GM21528 (cell line): ENCODE data around the gene TRPT1.
A peak's percentile ranks its signal among the peaks of the same experiment; 100 is the strongest.

ENCODE experiments used
- ATAC-seq: cut with Tn5 transposase; IDR thresholded peaks from one replicate; pipeline ENCODE4 v1.9.1; 2021; ENCODE audit warnings: mild to moderate bottlenecking, moderate library complexity; ENCODE audit not compliant: unreplicated experiment, low FRiP score

TRPT1 gene, protein sequence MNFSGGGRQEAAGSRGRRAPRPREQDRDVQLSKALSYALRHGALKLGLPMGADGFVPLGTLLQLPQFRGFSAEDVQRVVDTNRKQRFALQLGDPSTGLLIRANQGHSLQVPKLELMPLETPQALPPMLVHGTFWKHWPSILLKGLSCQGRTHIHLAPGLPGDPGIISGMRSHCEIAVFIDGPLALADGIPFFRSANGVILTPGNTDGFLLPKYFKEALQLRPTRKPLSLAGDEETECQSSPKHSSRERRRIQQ

DNA sequence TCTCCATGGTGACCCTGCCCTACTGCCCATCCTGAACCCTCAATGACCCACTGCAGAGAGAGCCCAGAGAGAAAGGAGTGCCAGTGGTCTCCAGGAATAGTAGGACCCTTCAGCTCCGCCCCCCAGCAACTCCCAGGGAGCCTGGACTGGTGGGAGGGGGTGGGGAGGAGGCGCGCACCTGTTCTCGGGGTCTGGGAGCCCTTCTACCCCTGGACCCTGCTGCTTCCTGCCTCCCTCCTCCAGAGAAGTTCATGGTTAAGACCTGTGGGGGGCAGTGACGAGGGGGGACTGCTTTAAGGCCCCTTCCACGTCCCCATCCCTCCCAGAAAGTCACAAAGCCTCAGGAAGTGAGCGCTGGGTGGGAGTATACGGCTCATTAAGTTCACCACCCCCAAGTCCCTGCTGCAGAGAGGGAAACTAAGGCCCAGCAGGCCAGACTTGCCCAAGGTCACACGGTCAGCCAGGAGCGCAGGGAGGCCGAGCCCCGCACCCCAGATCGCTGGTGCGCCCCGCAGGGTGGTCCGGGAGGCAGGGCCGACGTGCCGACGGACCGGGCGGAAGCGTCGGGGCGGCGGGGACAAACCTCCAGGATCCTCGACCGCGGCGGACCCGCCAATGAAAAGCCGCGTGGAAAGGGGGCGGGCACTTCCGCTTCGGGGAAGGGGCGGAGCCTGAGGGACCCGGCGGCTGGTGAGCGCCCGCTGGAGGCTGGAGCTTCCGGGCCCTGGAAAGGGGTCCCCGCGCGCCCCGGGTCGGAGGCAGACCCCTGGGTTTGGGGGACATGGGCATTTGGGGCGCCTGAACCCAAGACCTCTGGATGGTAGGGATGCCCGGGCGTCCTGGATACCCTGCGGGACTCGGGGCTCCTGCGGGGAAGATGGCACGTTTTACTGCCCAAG is at the start of gene TRPT1, which contains the start of gene NUDT22:
TSS of gene TRPT1 (minus strand) at position 579 of the 899 bp plus-strand sequence. CDS start at position 253, 326 bp downstream.
TSS of gene NUDT22 (plus strand) at position 667 of the 899 bp plus-strand sequence. CDS start 379 bp downstream, outside the sequence.
- ATAC-seq: peak; percentile 40

DNA sequence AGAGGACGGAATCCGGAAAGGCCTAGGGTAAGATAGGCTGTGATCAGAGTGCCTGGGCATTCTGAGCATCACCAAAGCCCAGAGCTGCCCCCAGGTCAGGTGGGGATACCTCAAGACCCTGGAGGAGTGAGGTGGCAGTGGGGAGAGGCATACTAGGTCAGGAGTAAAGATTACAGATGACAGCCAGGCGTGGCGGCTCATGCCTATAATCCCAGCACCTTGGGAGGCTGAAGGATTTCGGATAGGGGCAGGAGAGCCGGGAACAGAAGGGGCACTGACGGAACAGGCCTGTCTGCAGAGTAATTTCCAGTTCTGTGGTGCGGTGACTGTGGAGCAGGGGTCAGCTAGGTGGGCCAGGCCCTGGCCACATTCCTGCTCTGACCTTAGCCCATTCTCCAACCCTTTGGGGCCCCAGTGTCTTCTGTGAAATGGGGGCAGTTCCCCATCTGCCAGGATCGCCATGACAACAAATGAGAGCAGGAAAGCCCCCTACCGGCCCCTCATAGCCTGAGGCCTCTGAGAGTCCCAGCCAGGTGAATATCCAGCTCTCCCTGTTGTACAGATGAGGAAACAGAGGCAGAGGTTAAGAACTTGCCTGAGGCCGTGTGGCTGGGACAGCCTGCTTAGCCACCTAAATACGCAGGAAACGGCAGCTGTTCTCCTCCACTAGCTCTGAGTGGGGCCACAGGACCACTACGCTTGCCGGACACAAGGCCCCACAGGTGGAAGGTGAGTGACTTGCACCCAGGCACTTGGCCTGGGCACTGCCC is 49.2 kb upstream of the TRPT1 start:
- ATAC-seq: no peak

DNA sequence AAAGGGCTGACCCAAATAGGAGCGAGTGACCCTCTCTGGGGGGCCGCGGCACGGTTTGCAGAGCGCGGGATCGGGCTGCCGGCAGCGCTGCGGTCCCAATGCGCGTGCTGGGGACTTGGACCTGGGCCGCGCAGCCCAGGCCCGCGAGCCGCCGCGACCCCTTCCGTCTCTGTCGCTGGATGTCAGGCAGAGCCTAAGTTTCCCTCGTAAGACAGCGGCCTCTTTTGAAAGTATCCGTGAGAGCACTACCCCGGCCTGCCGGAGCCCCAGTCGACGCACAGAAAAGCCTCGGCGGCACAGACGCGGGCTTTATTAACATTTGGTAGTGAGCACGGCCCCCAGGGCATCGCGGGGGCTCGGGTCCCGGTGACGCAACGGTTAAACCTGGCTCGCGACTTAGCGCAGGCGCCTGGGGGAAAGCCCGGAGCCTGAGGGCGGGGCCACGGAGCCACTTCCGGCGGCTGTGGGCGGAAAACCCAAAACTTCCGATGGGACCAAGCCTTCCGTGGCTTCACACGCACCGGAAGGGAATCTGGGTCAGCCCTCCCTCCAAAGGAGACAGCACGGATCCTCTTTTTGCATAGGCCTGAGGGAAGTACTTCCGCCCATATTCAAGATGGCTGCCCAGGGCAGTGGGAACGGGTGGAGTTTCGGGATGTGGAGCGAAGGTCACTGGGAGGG is 43.7 kb upstream of the TRPT1 start:
- peak; percentile 61 for ATAC-seq

DNA sequence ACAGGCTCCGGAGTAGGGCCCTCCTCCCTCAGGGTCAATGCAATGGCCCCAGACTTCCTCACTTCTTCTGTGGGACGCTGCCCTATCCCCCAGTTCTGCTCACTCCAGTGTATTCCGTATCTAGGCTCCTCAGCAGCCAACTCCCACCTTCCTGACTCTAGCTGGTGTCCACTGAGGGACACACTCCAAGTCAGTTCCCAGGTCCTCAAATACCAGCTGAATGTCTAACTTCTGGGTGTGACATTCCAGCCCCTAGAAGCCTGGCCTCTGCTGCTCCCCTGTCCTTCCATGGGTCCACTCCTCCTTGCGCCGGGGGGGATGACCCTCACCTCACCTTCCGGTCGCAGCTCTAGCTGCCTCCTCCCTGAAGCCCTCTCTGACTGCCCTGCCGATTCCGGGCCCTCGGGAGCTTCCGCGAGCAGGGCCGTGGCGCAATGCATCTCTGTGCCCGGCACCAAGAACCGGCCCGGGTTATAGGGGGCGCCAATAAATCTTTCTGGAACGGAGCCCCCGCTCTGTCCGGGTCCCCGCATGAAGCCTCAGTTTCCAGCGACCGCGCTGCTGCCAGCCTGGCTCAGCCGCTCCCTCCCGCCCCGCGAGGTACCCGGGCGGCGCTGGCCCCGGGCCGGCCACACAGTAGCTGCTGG is 43.0 kb upstream of the TRPT1 start:
- ATAC-seq: peak; percentile 13

DNA sequence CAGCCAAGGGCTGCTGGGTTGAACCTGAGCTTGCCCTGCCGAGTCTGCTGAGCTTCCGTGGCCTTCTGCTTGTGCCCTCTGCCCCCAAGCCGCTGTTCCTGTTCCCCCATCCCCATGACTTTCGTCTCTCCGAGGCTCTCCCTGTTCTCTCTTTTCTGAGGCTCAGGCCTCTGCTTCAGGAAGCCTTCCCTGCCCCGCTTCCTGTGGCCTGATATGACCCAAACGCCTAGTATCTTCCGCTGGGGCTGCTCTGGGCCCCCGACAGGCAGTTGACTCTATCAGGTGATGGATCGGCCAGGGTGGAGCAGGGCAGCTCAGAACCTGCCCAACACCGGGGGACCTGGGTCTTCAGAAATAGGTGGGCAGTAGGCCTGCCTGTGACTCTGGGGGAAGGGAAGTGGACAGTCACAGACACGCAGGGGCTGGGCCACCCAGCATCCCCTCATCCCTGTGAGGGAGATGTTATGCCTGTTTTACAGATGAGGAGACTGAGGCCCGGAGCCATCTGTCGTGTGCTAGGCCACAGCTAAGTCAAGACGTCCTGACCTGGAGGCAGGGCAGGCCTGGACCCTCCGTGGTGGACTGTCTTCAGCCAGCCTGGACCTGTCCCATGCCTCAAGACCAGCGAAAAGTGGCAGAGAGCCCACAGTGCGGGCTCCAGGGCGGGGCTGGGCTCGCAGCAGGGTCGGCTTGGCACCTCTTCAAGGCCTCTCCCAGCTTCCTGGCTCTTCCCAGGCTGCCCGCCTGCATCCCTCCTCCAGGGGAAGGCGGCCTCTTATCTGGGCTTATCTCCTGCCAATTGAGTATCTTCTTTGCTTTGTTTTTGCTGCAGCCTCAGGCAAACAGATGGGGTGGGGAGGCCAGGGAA is 42.3 kb upstream of the TRPT1 start:
- ATAC-seq: no peak

DNA sequence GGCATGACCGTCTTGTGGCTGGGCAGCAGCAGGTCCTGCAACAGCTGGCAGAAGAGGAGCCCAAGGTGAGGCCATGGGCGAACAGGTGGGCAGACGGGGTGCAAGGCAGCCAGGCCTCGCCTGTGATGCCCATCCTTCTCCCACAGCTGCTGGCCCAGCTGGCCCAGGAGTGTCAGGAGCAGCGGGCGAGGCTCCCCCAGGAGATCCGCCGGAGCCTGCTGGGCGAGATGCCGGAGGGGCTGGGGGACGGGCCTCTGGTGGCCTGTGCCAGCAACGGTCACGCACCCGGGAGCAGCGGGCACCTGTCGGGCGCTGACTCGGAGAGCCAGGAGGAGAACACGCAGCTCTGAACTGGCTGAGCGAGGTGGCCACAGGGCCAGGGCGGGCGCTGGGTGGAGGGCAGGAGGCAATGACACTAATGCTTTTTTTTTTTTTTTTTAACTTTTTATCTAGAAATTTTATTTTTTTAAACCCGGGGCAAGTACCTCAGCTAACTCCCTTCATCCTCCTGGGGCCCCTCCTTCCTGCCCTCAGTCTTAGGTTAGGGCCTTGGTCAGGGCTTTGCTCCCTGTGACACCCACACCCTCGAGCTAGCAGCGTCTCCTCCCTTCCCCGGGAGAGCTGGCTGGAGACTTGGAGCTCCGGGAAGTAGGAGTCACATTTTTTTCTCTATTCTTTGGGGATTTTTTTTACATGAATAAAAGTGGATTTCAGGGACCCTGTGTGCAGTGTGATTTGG is 41.4 kb upstream of the TRPT1 start:
- ATAC-seq: no peak

DNA sequence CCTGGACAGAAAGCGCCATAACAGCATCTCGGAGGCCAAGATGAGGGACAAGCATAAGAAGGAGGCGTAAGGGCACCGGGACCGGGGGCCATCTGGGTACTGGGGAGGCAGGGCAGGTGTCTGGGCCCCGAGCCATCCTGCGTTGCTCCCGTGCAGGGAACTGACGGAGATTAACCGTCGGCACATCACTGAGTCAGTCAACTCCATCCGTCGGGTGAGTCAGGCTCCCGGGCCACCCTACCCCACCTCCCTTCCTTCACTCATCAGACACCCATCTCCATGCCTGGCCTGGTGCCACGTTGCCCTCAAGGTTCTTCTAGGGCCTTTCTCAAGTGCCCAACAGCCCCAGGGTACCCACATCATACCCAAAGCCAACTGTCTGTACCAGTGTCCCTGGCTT is 40.4 kb upstream of the TRPT1 start:
- no peak for ATAC-seq

DNA sequence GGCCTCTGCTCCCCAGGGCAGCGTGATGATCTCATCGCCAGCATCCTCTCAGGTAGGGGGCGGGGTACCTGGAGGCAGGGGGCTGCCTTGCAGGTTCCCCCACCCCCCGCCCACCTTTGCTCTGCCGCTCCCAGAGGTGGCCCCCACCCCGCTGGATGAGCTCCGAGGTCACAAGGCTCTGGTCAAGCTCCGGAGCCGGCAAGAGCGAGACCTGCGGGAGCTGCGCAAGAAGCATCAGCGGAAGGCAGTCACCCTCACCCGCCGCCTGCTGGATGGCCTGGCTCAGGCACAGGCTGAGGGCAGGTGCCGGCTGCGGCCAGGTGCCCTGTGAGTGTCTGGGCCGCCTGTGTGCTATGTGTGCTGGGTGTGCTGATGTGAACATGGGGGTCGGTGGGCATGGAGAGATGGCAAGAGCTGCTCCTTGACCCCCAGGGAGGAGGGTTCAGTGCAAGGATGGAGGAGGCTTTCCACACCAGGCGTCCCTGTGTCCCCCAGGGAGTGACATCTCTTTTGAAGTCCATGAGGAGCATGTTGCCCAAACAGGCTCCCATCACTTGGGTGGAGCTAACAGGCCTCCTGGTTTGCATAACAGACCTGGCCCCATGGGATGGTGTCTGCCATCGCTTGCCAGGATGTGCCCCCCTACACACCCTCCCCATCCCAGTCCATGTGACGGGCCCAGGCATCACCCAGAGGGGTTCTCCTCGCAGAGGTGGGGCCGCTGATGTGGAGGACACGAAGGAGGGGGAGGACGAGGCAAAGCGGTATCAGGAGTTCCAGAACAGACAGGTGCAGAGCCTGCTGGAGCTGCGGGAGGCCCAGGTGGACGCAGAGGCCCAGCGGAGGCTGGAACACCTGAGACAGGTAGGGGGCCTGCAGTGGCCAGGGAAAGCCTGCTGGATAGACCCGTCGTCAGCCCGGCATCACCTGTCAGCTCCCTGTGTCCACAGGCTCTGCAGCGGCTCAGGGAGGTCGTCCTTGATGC is 39.5 kb upstream of the TRPT1 start:
- no peak for ATAC-seq

DNA sequence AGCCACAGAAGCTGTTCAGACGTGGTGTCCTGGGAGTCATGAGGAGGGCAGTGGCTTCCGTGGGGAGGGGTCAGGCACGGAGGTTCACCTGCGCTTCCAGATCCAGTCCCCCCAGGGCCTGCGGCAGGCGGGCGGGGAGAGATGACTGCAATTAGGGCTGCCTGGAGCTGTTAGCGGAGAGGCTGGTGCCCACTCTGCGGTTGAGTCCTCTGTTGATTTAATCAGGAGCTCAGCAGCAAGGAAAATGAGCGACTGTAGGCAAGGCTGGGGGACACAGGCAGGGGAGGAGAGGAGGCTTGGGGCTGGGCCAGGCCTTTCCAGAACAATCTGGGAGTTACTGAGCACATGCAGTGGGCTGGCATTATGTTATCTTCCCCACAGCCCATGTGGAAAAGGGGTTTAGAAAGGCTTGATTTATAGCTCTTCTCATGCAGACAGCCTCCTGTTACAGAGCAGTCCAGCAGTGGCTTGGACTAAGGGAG is 38.4 kb upstream of the TRPT1 start:
- no peak for ATAC-seq

DNA sequence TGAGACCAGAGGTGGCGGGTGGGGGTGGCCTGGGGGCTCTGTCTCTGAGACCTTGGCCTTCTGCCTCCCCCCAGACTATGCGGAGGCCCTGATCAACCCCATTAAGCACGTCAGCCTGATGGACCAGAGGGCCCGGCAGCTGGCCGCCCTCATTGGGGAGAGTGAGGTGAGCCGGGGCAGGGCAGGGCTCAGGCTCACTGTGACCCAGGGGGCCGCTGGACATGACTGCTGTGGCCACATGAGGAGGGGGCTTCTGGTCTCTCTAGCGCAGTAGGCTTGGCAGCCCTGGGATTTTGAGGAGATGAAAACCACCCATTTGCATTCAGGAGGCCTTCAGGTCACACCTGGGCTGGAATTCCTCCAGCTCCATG is 37.9 kb upstream of the TRPT1 start:
- no peak for ATAC-seq

DNA sequence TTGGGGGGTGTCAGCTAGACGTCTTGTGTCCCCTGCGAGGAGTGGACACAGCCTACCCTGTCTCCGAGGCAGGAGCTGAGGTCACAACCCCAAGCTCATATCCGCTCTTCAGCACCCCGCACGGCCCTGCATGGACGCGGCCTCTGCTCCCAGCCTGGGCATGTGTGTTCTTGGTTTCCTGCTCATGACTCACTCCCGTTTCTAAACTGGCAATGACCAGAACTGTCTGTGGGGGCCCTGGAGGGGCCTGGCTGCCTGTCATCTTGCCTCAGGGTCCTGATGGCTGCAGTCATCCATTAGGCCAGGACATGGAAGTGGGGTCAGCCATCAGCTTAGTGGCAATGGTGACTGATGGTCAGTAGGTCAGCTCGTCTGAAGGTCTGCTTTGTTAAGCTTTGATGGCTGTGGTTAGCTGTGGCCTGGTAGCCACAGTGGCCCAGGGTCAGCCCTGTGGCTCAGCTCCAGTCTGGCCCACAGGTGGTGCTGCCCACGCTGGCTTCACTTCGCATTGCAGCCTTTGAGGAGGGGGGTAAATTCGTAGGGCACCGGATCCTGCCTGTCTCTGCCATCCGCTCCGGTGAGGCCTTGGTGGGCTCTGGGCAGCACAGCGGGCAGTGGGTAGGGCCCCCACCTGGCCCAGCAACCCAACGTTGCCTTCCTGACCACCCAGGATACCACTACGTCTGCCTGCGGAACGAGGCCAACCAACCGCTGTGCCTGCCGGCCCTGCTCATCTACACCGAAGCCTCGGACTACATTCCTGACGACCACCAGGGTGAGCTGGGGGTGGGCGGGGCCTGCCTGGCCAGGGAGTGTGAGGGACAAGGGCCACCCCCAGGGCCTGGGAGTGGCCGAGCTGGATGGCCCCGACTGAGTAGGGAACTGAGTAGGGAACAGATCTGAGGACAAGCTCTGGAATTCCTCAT is 37.3 kb upstream of the TRPT1 start:
- ATAC-seq: no peak

DNA sequence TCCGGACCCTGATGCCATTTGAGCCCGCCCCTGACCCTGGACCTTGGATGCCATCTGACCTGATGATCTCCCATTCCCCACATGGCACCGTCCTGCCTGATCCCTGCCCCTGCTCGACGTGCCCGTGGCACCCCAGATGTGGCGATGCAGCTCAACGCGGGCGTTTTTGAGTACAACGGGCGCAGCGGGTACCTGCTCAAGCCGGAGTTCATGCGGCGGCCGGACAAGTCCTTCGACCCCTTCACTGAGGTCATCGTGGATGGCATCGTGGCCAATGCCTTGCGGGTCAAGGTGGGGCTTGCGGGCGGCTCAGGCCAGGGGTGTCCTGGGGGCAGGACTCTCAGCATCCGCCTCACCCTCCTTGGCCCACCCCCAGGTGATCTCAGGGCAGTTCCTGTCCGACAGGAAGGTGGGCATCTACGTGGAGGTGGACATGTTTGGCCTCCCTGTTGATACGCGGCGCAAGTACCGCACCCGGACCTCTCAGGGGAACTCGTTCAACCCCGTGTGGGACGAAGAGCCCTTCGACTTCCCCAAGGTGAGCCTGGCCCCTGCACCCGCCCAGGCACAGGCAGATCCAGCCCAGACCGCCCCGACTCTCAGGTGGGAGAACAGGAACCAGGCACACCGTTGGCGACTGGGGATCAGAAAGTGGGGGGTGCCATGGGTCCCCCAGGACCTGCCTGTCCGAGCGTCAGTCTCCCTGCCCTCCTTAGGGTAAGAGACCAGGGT is 36.5 kb upstream of the TRPT1 start:
- no peak for ATAC-seq

DNA sequence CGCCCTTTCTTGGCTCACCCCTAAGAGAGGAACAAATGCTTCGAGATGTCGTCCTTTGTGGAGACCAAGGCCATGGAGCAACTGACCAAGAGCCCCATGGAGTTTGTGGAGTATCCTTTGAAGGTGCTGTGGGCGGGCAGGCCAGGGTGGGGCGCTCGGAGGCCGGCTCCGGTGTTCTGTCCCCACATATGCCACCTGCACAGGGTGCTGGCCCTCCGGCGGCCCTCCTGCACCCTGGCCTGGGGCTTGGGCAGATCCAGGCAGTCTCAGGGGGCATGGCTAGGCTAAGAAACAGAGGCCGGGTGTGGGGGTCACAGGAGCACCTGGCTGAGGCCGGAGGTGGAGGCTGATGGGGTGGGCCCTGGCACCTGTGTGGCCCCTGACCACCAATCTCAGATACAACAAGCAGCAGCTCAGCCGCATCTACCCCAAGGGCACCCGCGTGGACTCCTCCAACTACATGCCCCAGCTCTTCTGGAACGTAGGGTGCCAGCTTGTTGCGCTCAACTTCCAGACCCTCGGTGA is 35.6 kb upstream of the TRPT1 start:
- no peak for ATAC-seq

DNA sequence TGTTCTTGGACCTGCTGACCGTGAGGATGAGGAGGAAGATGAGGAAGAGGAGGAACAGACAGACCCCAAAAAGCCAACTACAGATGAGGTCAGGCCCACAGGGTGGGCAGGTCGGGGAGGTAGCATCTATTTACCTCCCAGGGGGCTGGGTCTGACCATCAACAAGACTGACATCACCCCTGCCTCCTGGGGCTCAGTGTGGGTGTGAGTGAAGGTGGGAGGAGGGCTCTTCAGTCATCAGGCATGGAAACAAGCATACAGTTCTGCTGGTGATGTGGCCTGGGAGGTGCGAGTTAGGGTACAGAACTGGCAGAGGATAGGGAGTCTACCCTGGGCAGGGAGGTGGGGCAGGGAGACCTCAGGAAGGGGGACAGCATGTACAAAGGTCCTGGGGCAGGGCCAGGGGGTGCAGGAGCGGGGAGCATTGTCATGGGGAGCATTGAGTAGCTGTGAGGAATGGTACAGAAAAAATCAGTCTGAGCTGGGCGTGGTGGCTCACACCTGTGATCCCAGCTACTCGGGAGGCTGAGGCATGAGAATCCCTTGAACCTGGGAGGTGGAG is 34.2 kb upstream of the TRPT1 start:
- no peak for ATAC-seq
